HCT116 (cell line): ENCODE data around the gene LGR6. TPM values are rescaled to one million over a fixed set of nuclear protein-coding genes. Genes with fewer than 3 reads are reported as not detected.

Experiments
- ATAC-seq: fragments of 200-7000 bp; cut with Tn5 transposase; 2 replicates; pipeline ENCODE4 v1.9.1; 2020; ENCODE audit warnings: mild to moderate bottlenecking, moderate library complexity
- BruUV-seq: library from RNA; stranded (reverse); fragments of 400-500 nt; replicated peaks from 2 replicates; lab custom pipeline; 2021; lab: Mats Ljungman, UMichigan
- CTCF ChIA-PET: fragments of 300-600 bp; sonication (Branson Sonifier 250); formaldehyde crosslinking; loops from one replicate; lab custom pipeline; 2021; ENCODE audit warnings: antibody characterized with exemption; lab: Charles Lee
- POLR2A ChIA-PET: fragments of 300-600, 350-600 bp; sonication (Branson Sonifier 250); formaldehyde crosslinking; loops from one replicate; lab custom pipeline; 2021; ENCODE audit warnings: antibody characterized with exemption; lab: Charles Lee
- RAD21 ChIA-PET, 2 experiments: fragments of 300-600 bp; sonication (Branson Sonifier 250); formaldehyde crosslinking; loops; one replicate each; lab custom pipeline; 2023; ENCODE audit warnings: low total read pairs in 2 of 2; ENCODE audit not compliant: uncharacterized antibody in 2 of 2, unreplicated experiment in 2 of 2, low non-redundant PET in 1 of 2; lab: Charles Lee
- DNase-seq: peaks from one replicate; pipeline ENCODE4 v3.0.0-alpha.2; 2010; ENCODE audit warnings: low read depth, low spot score
- H2AFZ ChIP-seq: fragments of 200-600 bp; shearing (Covaris generic), sonication (generic); 2 replicates; pipeline ENCODE4 v1.6.1; 2017; ENCODE audit warnings: low read depth, mixed run types, mixed read lengths, antibody characterized with exemption, low read length; ENCODE audit not compliant: poor library complexity, severe bottlenecking
- H3K27ac ChIP-seq: 2 replicates; pipeline ENCODE4 v1.5.1; 2012; ENCODE audit warnings: low read depth, low read length
- H3K27me3 ChIP-seq: fragments of 200-600 bp; sonication (generic); 2 replicates; pipeline ENCODE4 v1.6.1; 2016; ENCODE audit warnings: mixed run types, low read length, mixed read lengths; ENCODE audit not compliant: insufficient read depth
- H3K36me3 ChIP-seq, 2 experiments: fragments of 200-500 bp in 1 of 2; fragments of 200-600 bp in 1 of 2; sonication (Bioruptor generic) in 1 of 2; sonication (generic) in 1 of 2; 2 replicates each; pipeline versions ENCODE4 v1.5.1 to v1.6.1; 2014 to 2016; ENCODE audit warnings: low read length in 2 of 2, inconsistent platforms in 1 of 2, mixed read lengths in 1 of 2, mixed run types in 1 of 2; ENCODE audit not compliant: insufficient read depth in 2 of 2, control insufficient read depth in 1 of 2
- H3K4me1 ChIP-seq, 2 experiments: fragments of 200-600 bp in 1 of 2; sonication (generic) in 1 of 2; 2 replicates each; pipeline versions ENCODE4 v1.5.1 to v1.6.1; 2012 to 2017; ENCODE audit warnings: low read length in 2 of 2, inconsistent platforms in 1 of 2, mild to moderate bottlenecking in 1 of 2, mixed read lengths in 1 of 2, mixed run types in 1 of 2, moderate library complexity in 1 of 2; ENCODE audit not compliant: insufficient read depth in 2 of 2, control insufficient read depth in 1 of 2
- H3K4me2 ChIP-seq: fragments of 200-600 bp; sonication (generic); 2 replicates; pipeline ENCODE4 v1.6.1; 2017; ENCODE audit warnings: mixed run types, low read length, mixed read lengths
- H3K4me3 ChIP-seq, 2 experiments: fragments of 200-600 bp in 1 of 2; sonication (generic) in 1 of 2; replicated peaks in 1 of 2; 2 replicates each; pipeline ENCODE4 v1.5.1; 2011 to 2016; ENCODE audit warnings: low read length in 2 of 2, control low read depth in 1 of 2, low read depth in 1 of 2, mild to moderate bottlenecking in 1 of 2, mixed read lengths in 1 of 2, mixed run types in 1 of 2
- H3K79me2 ChIP-seq: fragments of 200-600 bp; sonication (generic); 2 replicates; pipeline ENCODE4 v1.6.1; 2017; ENCODE audit warnings: mild to moderate bottlenecking, mixed run types, low read length, moderate library complexity, mixed read lengths; ENCODE audit not compliant: insufficient read depth
- H3K9ac ChIP-seq: fragments of 200-600 bp; sonication (generic); 2 replicates; pipeline ENCODE4 v1.6.1; 2016; ENCODE audit warnings: low read length, mixed read lengths
- H3K9me2 ChIP-seq: fragments of 200-600 bp; sonication (generic), shearing (Covaris generic); 2 replicates; pipeline ENCODE4 v1.6.1; 2017; ENCODE audit warnings: mixed run types, mild to moderate bottlenecking, moderate library complexity; ENCODE audit not compliant: insufficient read depth
- H3K9me3 ChIP-seq, 2 experiments: fragments of 200-500 bp in 1 of 2; fragments of 200-600 bp in 1 of 2; sonication (Bioruptor generic) in 1 of 2; sonication (generic) in 1 of 2; 2 replicates each; pipeline ENCODE4 v1.6.1; 2014 to 2017; ENCODE audit warnings: low read length in 2 of 2, mixed read lengths in 2 of 2, inconsistent platforms in 1 of 2, low read depth in 1 of 2, mild to moderate bottlenecking in 1 of 2, mixed run types in 1 of 2, moderate library complexity in 1 of 2; ENCODE audit not compliant: control insufficient read depth in 1 of 2, insufficient read depth in 1 of 2
- H4K20me1 ChIP-seq: fragments of 200-600 bp; sonication (generic), shearing (Covaris generic); 2 replicates; pipeline ENCODE4 v1.6.1; 2017; ENCODE audit warnings: mixed run types, mild to moderate bottlenecking, moderate library complexity; ENCODE audit not compliant: insufficient read depth
- ATF3 ChIP-seq: IDR thresholded peaks from 2 replicates; pipeline ENCODE4 v1.6.1; 2012
- CEBPB ChIP-seq: IDR thresholded peaks from 2 replicates; pipeline ENCODE4 v1.6.1; 2012; ENCODE audit warnings: low read depth
- ELF1 ChIP-seq: IDR thresholded peaks from 2 replicates; pipeline ENCODE4 v1.6.1; 2012; ENCODE audit warnings: low read depth, borderline replicate concordance
- EZH2 ChIP-seq: fragments of 200-600 bp; sonication (generic); IDR thresholded peaks from 2 replicates; pipeline ENCODE4 v1.6.1; 2017; ENCODE audit warnings: antibody characterized with exemption, mixed run types
- EZH2phosphoT487 ChIP-seq: fragments of 200-600 bp; IDR thresholded peaks from 2 replicates; pipeline ENCODE4 v1.6.1; 2018; ENCODE audit warnings: antibody characterized with exemption, borderline replicate concordance
- FOSL1 ChIP-seq: IDR thresholded peaks from 2 replicates; pipeline ENCODE4 v1.6.1; 2012; ENCODE audit warnings: low read depth
- POLR2A ChIP-seq: IDR thresholded peaks from 2 replicates; pipeline ENCODE4 v1.7.0; 2011; ENCODE audit warnings: borderline replicate concordance; ENCODE audit not compliant: insufficient read depth, insufficient read length; ENCODE audit errors: extremely low read depth
- POLR2AphosphoS5 ChIP-seq: IDR thresholded peaks from 2 replicates; pipeline ENCODE4 v1.6.1; 2011; ENCODE audit warnings: mild to moderate bottlenecking, low read depth, low read length, moderate library complexity
- SIN3A ChIP-seq: IDR thresholded peaks from 2 replicates; pipeline ENCODE4 v1.6.1; 2012; ENCODE audit warnings: low read depth
- SP1 ChIP-seq: IDR thresholded peaks from 2 replicates; pipeline ENCODE4 v1.6.1; 2012; ENCODE audit warnings: low read depth
- SRF ChIP-seq: IDR thresholded peaks from 2 replicates; pipeline ENCODE4 v1.6.1; 2012; ENCODE audit warnings: low read depth
- TCF7L2 ChIP-seq: IDR thresholded peaks from 2 replicates; pipeline ENCODE4 v1.7.0; 2011; ENCODE audit warnings: borderline replicate concordance, inconsistent platforms; ENCODE audit not compliant: insufficient read depth, insufficient read length; ENCODE audit errors: extremely low read depth
- ZFX ChIP-seq: fragments of 450-650 bp; IDR thresholded peaks from 2 replicates; pipeline ENCODE4 v1.6.1; 2017
- intact Hi-C: fragments of 100-400 bp; cut with micrococcal nuclease; formaldehyde crosslinking; loops from 2 replicates; pipeline ENCODE4 v1.10.0; 2022
- total RNA-seq: library from RNA; stranded (reverse); gene quantifications from one replicate; pipeline ENCODE4 v1.2.1, GENCODE V29; 2021; ENCODE audit not compliant: unreplicated experiment

LGR6 gene
- total RNA-seq, 1 experiment from 2014 or later = 0.20 TPM

- TF ChIP-seq SIN3A = no peak
These were observed 24.7 kb upstream of the LGR6 start (continued) for GRCh38 chr1:202168861-202169260.

- no peak overlapping the region for H3K9ac ChIP-seq
- H3K4me3 ChIP-seq = no peak overlapping the region
- BruUV-seq = no TSS peak
- intact Hi-C loops = no loop called here
- no peaks in the 10 kb centered on the region for H3K9me2 ChIP-seq
- no peak for DNase-seq
- ChIA-PET POLR2A (no interaction called here), CTCF (interaction anchor here (0.6 kb wide), 1 partner anchor 68 kb away, joined by 3 read pairs; no protein-coding TSS in a partner anchor), RAD21 (no interaction called here)
- H3K9me3 ChIP-seq = no peaks in the 10 kb centered on the region
- no peak for ATAC-seq
- TF ChIP-seq CEBPB (no peak), ELF1 (no peak), EZH2phosphoT487 (no peak), POLR2AphosphoS5 (no peak), ATF3 (no peak), TCF7L2 (no peak), EZH2 (no peak), POLR2A (no peak), FOSL1 (no peak), ZFX (no peak), SRF (no peak), SP1 (no peak)
- no peaks in the 10 kb centered on the region for H3K79me2 ChIP-seq
- no peaks in the 10 kb centered on the region for H3K4me1 ChIP-seq
- H2AFZ ChIP-seq = no peak overlapping the region
- H4K20me1 ChIP-seq = no peaks in the 10 kb centered on the region
- H3K4me2 ChIP-seq = no peak overlapping the region
- H3K36me3 ChIP-seq = no peaks in the 10 kb centered on the region
- H3K27ac ChIP-seq = no peak overlapping the region
- H3K27me3 ChIP-seq = no peaks in the 10 kb centered on the region
These were observed 22.9 kb upstream of the LGR6 start for GRCh38 chr1:202170726-202171125.
